Measurements from ENCODE around the gene MLYCD.
A peak's percentile ranks its signal among the peaks of the same experiment; 100 is the strongest.

Gene MLYCD

DNA sequence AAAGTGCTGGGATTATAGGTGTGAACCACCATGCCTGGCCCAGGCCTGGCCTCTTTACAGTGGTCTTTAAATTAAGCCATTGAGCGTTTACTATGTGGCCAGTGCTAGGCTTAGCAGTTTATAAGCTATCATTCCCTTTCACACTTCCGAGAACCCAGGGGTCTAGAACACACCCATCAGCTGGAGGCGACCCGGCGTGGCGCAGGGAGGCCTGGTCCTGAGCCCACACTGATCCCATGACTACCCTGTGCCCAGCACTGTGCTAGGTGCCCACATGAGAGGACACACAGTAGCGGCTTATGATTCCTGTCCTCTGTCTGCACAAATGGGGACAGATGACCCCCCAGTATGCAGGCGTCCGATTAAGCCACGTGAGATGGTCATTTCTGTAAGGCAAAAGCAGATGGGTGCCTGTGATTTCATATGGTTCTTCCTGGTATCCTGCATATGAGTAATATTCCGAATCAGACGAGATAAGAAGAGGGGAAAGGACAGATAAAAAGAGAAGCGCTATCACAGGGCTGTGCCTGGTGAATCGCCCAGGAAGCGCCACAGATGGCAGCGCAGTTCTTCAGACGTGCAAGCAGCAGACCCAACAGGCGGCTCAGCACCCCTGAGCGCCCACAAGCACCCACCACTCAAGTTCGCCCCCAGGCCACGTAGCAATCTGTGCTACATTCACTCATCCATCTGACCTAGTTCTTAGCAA, 59.4 kb downstream of the MLYCD start:
- DNase-seq: no peak

GRCh38 chr16:83958846-83959565, 60.1 kb downstream of the MLYCD start:
- no peak for DNase-seq

- no peak for DNase-seq
Observed at GRCh38 chr16:83959656-83960434, 60.9 kb downstream of the MLYCD start.

DNA sequence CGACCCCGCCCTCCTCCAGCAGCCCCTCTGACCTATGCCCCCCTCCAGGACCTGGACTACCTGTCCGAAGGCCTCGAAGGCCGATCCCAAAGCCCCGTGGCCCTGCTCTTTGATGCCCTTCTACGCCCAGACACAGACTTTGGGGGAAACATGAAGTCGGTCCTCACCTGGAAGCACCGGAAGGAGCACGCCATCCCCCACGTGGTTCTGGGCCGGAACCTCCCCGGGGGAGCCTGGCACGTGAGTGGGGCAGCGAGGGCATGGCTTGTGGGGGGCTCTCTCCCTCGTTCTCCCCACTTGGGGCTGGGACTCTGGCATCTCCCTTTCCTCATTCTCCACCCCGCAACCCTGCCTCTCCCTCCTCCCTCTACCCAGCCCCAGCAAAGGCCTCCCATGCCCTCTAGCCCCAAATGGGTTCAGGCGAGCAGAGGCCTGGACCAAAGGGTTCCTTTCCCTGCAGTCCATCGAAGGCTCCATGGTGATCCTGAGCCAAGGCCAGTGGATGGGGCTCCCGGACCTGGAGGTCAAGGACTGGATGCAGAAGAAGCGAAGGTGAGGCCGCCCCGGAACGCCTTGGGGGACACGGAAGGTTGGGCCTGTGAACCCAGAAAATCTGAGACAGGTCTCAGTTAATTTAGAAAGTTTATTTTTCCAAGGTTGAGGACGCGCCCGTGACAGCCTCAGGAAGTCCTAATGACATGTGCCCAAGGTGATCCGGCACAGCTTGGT, 61.8 kb downstream of the MLYCD start:
- no peak for DNase-seq

- no peak for DNase-seq
Observed at GRCh38 chr16:83961591-83961990, 62.7 kb downstream of the MLYCD start.

- no peak for DNase-seq
Observed at GRCh38 chr16:83963277-83964119, 64.6 kb downstream of the MLYCD start.

DNA sequence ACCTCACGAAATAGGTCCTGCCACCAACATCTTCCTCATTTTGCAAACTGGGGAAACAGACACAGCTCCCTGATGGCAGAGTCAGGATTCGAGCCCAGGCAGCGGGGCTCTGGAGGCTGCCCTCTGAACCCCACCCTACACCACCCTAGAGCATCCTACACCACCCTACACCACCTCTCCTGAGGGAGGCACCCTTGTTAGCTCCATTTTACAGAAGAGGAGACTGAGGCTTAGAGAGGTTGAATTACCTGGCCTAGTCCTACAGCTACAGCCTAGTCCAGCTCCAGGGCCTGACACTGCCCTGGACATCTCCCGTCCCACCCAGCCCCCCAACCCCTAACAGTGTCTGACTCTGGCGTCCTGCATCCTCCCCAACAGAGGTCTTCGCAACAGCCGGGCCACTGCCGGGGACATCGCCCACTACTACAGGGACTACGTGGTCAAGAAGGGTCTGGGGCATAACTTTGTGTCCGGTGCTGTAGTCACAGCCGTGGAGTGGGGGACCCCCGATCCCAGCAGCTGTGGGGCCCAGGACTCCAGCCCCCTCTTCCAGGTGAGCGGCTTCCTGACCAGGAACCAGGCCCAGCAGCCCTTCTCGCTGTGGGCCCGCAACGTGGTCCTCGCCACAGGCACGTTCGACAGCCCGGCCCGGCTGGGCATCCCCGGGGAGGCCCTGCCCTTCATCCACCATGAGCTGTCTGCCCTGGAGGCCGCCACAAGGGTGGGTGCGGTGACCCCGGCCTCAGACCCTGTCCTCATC, 65.9 kb downstream of the MLYCD start:
- DNase-seq: no peak

DNA sequence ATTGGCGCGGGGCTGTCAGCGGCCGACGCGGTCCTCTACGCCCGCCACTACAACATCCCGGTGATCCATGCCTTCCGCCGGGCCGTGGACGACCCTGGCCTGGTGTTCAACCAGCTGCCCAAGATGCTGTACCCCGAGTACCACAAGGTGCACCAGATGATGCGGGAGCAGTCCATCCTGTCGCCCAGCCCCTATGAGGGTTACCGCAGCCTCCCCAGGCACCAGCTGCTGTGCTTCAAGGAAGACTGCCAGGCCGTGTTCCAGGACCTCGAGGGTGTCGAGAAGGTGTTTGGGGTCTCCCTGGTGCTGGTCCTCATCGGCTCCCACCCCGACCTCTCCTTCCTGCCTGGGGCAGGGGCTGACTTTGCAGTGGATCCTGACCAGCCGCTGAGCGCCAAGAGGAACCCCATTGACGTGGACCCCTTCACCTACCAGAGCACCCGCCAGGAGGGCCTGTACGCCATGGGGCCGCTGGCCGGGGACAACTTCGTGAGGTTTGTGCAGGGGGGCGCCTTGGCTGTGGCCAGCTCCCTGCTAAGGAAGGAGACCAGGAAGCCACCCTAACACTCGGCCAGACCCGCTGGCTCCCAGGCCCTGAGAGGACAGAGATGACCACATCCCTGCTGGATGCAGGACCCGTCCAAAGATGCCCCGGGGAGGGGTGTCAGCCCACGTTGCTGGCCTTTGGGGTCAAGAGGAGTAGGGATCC, 66.7 kb downstream of the MLYCD start:
- DNase-seq: no peak

- DNase-seq: no peak
Observed at GRCh38 chr16:83966153-83966696, 67.3 kb downstream of the MLYCD start.

DNA sequence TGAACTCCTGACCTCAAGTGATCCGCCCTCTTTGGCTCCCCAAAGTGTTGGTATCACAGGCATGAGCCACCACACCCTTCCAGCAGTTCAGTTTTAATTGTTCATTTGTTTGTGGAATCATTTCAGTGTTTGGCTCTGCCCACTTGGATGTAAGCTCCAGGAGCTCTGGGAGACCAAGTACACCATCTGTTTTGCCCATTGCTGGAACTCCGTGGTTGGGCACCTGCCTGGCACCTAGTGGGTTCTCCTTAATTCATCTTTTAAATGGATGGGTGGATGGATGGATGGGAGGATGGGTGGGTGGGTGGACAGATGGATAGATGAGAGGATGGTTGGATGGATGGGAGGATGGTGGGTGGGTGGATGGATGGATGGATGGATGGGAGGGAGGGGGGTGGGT, 68.2 kb downstream of the MLYCD start:
- no peak for DNase-seq

GRCh38 chr16:83967838-83968305, 69.0 kb downstream of the MLYCD start, which contains the start of gene NECAB2:
Gene NECAB2, plus strand, starts transcription at chr16:83968244. Its CDS starts 405 bp downstream, at chr16:83968649.
- DNase-seq: no peak

- DNase-seq: no peak
Observed at GRCh38 chr16:83968306-83968851, 69.5 kb downstream of the MLYCD start.

- DNase-seq: no peak
Observed at GRCh38 chr16:83968891-83969649, 70.2 kb downstream of the MLYCD start.

DNA sequence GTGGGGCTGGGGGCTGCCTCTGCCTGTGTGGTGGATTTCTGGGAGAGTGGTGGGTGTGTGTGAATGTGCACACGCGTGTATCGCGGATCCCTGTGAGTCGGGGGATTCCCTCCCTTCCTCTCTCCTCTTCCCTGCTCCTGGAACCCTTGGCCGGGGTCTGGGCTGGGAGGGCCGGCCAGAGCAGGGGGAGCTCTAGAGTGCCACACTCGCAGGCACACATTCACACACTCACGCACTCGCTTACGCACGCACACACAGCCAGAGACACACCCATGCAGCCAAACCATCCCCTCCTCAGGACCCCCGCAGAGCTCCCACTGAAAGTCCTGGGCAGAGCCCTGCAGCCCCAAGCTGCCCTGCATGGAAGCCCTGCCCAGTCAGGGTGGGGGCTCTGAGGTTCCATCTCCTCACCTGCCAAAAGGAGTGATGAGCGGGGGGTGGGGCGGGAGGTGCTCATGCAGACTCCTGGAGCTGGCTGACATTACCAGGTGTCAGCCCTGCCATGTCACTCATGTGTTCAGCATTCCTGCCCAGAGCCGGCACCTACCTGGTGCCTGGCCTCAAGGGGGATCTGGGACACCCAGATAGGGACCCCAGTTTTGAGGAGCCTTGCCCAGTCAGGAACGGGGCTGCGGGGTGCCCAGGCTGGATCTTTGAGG, 71.0 kb downstream of the MLYCD start:
- no peak for DNase-seq

- no peak for DNase-seq
Observed at GRCh38 chr16:83970430-83970815, 71.5 kb downstream of the MLYCD start.

- DNase-seq: peak; percentile 4
Observed at GRCh38 chr16:83971165-83972130, 72.5 kb downstream of the MLYCD start.

Data from DMS79 treated with DMSO at 0.1 percent for 48 hours (cell line).